ENCODE data around the gene S100PBP. TPM values are rescaled to one million over a fixed set of nuclear protein-coding genes. Genes with fewer than 3 reads are reported as not detected.

S100PBP gene
- polyA plus RNA-seq, 1 of the 3 experiments (the other 2 are of a cell fraction): 13.2 TPM

- Histone ChIP-seq H3K9me3 (no peaks in the 10 kb centered on the region), H3K27ac (ENCODE audit: low read depth in 2 of 2, low read length in 1 of 2) (peak overlapping the region in 1 of 2 experiments; percentile 46; a peak in 1 of 4 replicates), H3K79me2 (ENCODE audit: insufficient read depth) (no peaks in the 10 kb centered on the region), H3K4me3 (ENCODE audit: low read depth in 2 of 2, low read length in 1 of 2) (no peak overlapping the region), H4K20me1 (ENCODE audit: insufficient read depth) (no peaks in the 10 kb centered on the region), H2AFZ (ENCODE audit: low read depth) (no peak overlapping the region), H3K27me3 (ENCODE audit: insufficient read depth) (no peaks in the 10 kb centered on the region), H3K4me1 (ENCODE audit: control insufficient read depth in 1 of 2, insufficient read depth in 2 of 2, low read depth in 1 of 2, low read length in 1 of 2) (peaks cover 14 to 43% of the 10 kb centered on the region in 2 experiments), H3K36me3 (replicated peaks in 1 of 2; ENCODE audit: control insufficient read depth in 1 of 2, insufficient read depth in 2 of 2, low read length in 1 of 2) (peaks cover 10 to 18% of the 10 kb centered on the region in 2 experiments), H3K4me2 (peak overlapping the region; percentile 35; the same call in 1 of the 2 replicates), H3K9me2 (no peaks in the 10 kb centered on the region), H3K9ac (no peak overlapping the region), H3F3A (replicated peaks; ENCODE audit: insufficient read depth) (peaks cover 15% of the 10 kb centered on the region)
- no peak for DNase-seq
- CTCF ChIA-PET: interaction anchor here (1.6 to 19.0 kb wide), 2 partner anchors 59 to 248 kb away, joined by 3 to 392 read pairs; partner anchors contain the start of gene SYNC
- POLR2A ChIA-PET: interaction anchor here (1.0 kb wide), 1 partner anchor 63 kb away, joined by 3 read pairs; no protein-coding TSS in a partner anchor
- TF ChIP-seq FOSL2 (IDR thresholded peaks at IDR 0.05; ENCODE audit: borderline replicate concordance, low read depth): peak; percentile 28; the same call in 1 of the 2 replicates
- TF ChIP-seq JUND (IDR thresholded peaks at IDR 0.05): peak; percentile 28; the same call in 1 of the 2 replicates
- TF ChIP-seq FOXM1 (IDR thresholded peaks at IDR 0.05; ENCODE audit: low read depth): no peak
- no peak for TF ChIP-seq SIN3A (IDR thresholded peaks at IDR 0.05; ENCODE audit: borderline replicate concordance, low read depth, low read length)
- 71% methylated on average over 10 of the region's 32 CpGs for WGBS (ENCODE audit: low lambda C conversion rate)
Observed at GRCh38 chr1:32769524-32770220, 47.8 kb upstream of the S100PBP start.

GRCh38 chr1:32770221-32770731 is 47.2 kb upstream of the S100PBP start:
- H3K36me3 ChIP-seq (replicated peaks in 1 of 2; ENCODE audit: control insufficient read depth in 1 of 2, insufficient read depth in 2 of 2, low read length in 1 of 2): peaks cover 15 to 21% of the 10 kb centered on the region in 2 experiments
- no peak overlapping the region for H3K9ac ChIP-seq
- no peak overlapping the region for H3K4me2 ChIP-seq
- peaks cover 3% of the 10 kb centered on the region; the same call in 1 of the 2 replicates for H4K20me1 ChIP-seq (ENCODE audit: insufficient read depth)
- no peak overlapping the region for H3K27ac ChIP-seq (ENCODE audit: low read depth in 2 of 2, low read length in 1 of 2)
- H3K79me2 ChIP-seq (ENCODE audit: insufficient read depth): no peaks in the 10 kb centered on the region
- H3K4me3 ChIP-seq (ENCODE audit: low read depth in 2 of 2, low read length in 1 of 2): no peak overlapping the region
- H2AFZ ChIP-seq (ENCODE audit: low read depth): no peak overlapping the region
- no peaks in the 10 kb centered on the region for H3K27me3 ChIP-seq (ENCODE audit: insufficient read depth)
- DNase-seq: no peak
- H3K9me2 ChIP-seq: no peaks in the 10 kb centered on the region
- TF ChIP-seq NFIC (IDR thresholded peaks at IDR 0.05; ENCODE audit: borderline replicate concordance) (no peak), TCF12 (IDR thresholded peaks at IDR 0.05) (no peak), NRF1 (IDR thresholded peaks at IDR 0.05; ENCODE audit: low read depth, low read length) (no peak), YY1 (IDR thresholded peaks at IDR 0.05; ENCODE audit: low read depth) (no peak), MXI1 (IDR thresholded peaks at IDR 0.05; ENCODE audit: low read depth, low read length) (no peak), RXRA (IDR thresholded peaks at IDR 0.05; ENCODE audit: borderline replicate concordance, low read depth) (no peak), SIN3A (IDR thresholded peaks at IDR 0.05; ENCODE audit: borderline replicate concordance, low read depth, low read length) (no peak), EZH2phosphoT487 (IDR thresholded peaks at IDR 0.05; ENCODE audit: borderline replicate concordance, low read depth) (no peak), USF2 (IDR thresholded peaks at IDR 0.05; ENCODE audit: borderline replicate concordance, low read depth, low read length) (no peak), RCOR1 (IDR thresholded peaks at IDR 0.05; ENCODE audit: low read length) (no peak), REST (IDR thresholded peaks at IDR 0.05; ENCODE audit: low read depth, low read length) (no peak)
- TF ChIP-seq, protein P1, sequence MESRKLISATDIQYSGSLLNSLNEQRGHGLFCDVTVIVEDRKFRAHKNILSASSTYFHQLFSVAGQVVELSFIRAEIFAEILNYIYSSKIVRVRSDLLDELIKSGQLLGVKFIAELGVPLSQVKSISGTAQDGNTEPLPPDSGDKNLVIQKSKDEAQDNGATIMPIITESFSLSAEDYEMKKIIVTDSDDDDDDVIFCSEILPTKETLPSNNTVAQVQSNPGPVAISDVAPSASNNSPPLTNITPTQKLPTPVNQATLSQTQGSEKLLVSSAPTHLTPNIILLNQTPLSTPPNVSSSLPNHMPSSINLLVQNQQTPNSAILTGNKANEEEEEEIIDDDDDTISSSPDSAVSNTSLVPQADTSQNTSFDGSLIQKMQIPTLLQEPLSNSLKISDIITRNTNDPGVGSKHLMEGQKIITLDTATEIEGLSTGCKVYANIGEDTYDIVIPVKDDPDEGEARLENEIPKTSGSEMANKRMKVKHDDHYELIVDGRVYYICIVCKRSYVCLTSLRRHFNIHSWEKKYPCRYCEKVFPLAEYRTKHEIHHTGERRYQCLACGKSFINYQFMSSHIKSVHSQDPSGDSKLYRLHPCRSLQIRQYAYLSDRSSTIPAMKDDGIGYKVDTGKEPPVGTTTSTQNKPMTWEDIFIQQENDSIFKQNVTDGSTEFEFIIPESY (IDR thresholded peaks at IDR 0.05; ENCODE audit: borderline replicate concordance, low read depth): no peak
- TF ChIP-seq, protein P2, sequence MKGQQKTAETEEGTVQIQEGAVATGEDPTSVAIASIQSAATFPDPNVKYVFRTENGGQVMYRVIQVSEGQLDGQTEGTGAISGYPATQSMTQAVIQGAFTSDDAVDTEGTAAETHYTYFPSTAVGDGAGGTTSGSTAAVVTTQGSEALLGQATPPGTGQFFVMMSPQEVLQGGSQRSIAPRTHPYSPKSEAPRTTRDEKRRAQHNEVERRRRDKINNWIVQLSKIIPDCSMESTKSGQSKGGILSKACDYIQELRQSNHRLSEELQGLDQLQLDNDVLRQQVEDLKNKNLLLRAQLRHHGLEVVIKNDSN (IDR thresholded peaks at IDR 0.05; ENCODE audit: borderline replicate concordance, low read depth): no peak
- TF ChIP-seq, protein P3, sequence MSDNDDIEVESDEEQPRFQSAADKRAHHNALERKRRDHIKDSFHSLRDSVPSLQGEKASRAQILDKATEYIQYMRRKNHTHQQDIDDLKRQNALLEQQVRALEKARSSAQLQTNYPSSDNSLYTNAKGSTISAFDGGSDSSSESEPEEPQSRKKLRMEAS (IDR thresholded peaks at IDR 0.05; ENCODE audit: low read depth): no peak
- no peaks in the 10 kb centered on the region for H3K9me3 ChIP-seq
- POLR2A ChIA-PET: no interaction called here
- no CpG with 5 or more reads among the region's 25 CpGs for WGBS (ENCODE audit: low lambda C conversion rate)
- CTCF ChIA-PET: interaction anchor here (1.6 to 19.0 kb wide), 2 partner anchors 60 to 249 kb away, joined by 3 to 392 read pairs; partner anchors contain the start of gene SYNC
- peaks cover 19 to 43% of the 10 kb centered on the region in 2 experiments for H3K4me1 ChIP-seq (ENCODE audit: control insufficient read depth in 1 of 2, insufficient read depth in 2 of 2, low read depth in 1 of 2, low read length in 1 of 2)
- H3F3A ChIP-seq (replicated peaks; ENCODE audit: insufficient read depth): peaks cover 21% of the 10 kb centered on the region

Measured in SK-N-SH (cell line).